Mammary epithelial cell (primary cell): ENCODE data around the gene ARHGEF10L.

ENCODE experiments used
- EZH2 ChIP-seq: IDR thresholded peaks from 2 replicates; pipeline ENCODE4 v1.6.1; 2012; ENCODE audit warnings: low read length, inconsistent platforms, borderline replicate concordance
- TF ChIP-seq, protein P1 (sequence below), 2 donors: IDR thresholded peaks in 1 of 2; conservative IDR thresholded peaks in 1 of 2; 2 replicates each; pipeline ENCODE4 v1.5.1; 2011 to 2012; ENCODE audit warnings: inconsistent platforms in 2 of 2, low read length in 2 of 2, mild to moderate bottlenecking in 2 of 2, control low read depth in 1 of 2, low read depth in 1 of 2; ENCODE audit not compliant: insufficient read depth in 1 of 2; ENCODE audit errors: extremely low read depth in 1 of 2

GRCh38 chr1:17735348-17735747, 195.8 kb downstream of the ARHGEF10L start:
- TF ChIP-seq, protein P1, sequence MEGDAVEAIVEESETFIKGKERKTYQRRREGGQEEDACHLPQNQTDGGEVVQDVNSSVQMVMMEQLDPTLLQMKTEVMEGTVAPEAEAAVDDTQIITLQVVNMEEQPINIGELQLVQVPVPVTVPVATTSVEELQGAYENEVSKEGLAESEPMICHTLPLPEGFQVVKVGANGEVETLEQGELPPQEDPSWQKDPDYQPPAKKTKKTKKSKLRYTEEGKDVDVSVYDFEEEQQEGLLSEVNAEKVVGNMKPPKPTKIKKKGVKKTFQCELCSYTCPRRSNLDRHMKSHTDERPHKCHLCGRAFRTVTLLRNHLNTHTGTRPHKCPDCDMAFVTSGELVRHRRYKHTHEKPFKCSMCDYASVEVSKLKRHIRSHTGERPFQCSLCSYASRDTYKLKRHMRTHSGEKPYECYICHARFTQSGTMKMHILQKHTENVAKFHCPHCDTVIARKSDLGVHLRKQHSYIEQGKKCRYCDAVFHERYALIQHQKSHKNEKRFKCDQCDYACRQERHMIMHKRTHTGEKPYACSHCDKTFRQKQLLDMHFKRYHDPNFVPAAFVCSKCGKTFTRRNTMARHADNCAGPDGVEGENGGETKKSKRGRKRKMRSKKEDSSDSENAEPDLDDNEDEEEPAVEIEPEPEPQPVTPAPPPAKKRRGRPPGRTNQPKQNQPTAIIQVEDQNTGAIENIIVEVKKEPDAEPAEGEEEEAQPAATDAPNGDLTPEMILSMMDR (conservative IDR thresholded peaks at IDR 0.05 in 1 of 2, IDR thresholded peaks at IDR 0.05 in 1 of 2; ENCODE audit: extremely low read depth in 1 of 2, insufficient read depth in 1 of 2, low read depth in 1 of 2, low read length in 2 of 2): no peak
- no peak for TF ChIP-seq EZH2
